SJSA1 (cell line): ENCODE measurements around the gene CDKN2A. TPM values are rescaled to one million over a fixed set of nuclear protein-coding genes. Genes with fewer than 3 reads are reported as not detected.

ENCODE experiments used
- DNase-seq, 2 experiments: peaks; one replicate each; pipeline ENCODE4 v3.0.0-alpha.2; 2015 to 2020; ENCODE audit warnings: low spot score in 2 of 2, low read depth in 1 of 2
- H3K27ac ChIP-seq: fragments of 250-450 bp; sonication (Bioruptor Pico); 2 replicates; pipeline ENCODE4 v1.5.1; 2020; ENCODE audit warnings: mild to moderate bottlenecking, moderate library complexity
- H3K27me3 ChIP-seq: fragments of 250-450 bp; sonication (Bioruptor Pico); replicated peaks from 2 replicates; pipeline ENCODE4 v1.5.1; 2020; ENCODE audit warnings: mild to moderate bottlenecking, moderate library complexity
- H3K36me3 ChIP-seq: fragments of 250-450 bp; sonication (Bioruptor Pico); 2 replicates; pipeline ENCODE4 v1.5.1; 2020; ENCODE audit warnings: mild to moderate bottlenecking
- H3K4me1 ChIP-seq: fragments of 250-450 bp; sonication (Bioruptor Pico); replicated peaks from 2 replicates; pipeline ENCODE4 v1.6.1; 2021; ENCODE audit warnings: mild to moderate bottlenecking
- H3K4me3 ChIP-seq: fragments of 250-450 bp; sonication (Bioruptor Pico); 2 replicates; pipeline ENCODE4 v1.5.1; 2020; ENCODE audit warnings: mild to moderate bottlenecking
- H3K9me3 ChIP-seq: fragments of 250-450 bp; sonication (Bioruptor Pico); replicated peaks from 2 replicates; pipeline ENCODE4 v1.5.1; 2020; ENCODE audit warnings: mild to moderate bottlenecking
- total RNA-seq: library from RNA; depleted of rRNA; stranded (reverse); fragments of >200 nt; shearing (Covaris generic); gene quantifications from 2 replicates; pipeline ENCODE4 v1.2.3, GENCODE V29; 2014

CDKN2A gene
- total RNA-seq, 1 experiment from 2014 or later, result 198 TPM

DNA sequence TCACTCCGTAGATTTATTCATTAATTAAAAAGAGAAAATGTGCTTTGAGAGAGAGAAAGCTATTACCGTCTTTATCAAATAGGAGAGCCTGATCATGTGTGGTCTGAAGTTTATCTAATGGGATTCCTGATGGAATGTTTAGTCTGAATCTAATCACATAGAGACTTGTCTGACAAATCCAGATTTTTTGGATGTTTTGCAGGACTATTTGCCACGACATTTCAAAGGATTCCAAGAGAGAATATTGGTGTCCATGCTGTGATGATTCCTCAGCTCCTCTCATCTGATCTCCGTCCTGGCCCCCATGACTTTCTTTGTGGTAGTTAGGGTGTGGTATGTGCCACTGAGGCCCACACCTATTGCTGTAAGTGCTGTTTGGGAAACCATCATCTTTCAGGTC lies 35.0 kb upstream of the CDKN2A start:
- H3K4me3 ChIP-seq, result no peak overlapping the region
- H3K27ac ChIP-seq, result peak overlapping the region; percentile 90
- DNase-seq, result peak; percentile 49 to 70
- peaks cover 37% of the 10 kb centered on the region for H3K4me1 ChIP-seq
- H3K27me3 ChIP-seq, result no peaks in the 10 kb centered on the region
- no peaks in the 10 kb centered on the region; the same call in 1 of the 2 replicates for H3K36me3 ChIP-seq
- no peaks in the 10 kb centered on the region for H3K9me3 ChIP-seq

GRCh38 chr9:22028394-22028793 lies 34.2 kb upstream of the CDKN2A start:
- Histone ChIP-seq H3K27me3 (no peaks in the 10 kb centered on the region), H3K4me1 (peaks cover 37% of the 10 kb centered on the region), H3K9me3 (no peaks in the 10 kb centered on the region), H3K4me3 (no peak overlapping the region), H3K36me3 (no peaks in the 10 kb centered on the region; the same call in 1 of the 2 replicates), H3K27ac (peak overlapping the region; percentile 90)
- no peak for DNase-seq

DNA sequence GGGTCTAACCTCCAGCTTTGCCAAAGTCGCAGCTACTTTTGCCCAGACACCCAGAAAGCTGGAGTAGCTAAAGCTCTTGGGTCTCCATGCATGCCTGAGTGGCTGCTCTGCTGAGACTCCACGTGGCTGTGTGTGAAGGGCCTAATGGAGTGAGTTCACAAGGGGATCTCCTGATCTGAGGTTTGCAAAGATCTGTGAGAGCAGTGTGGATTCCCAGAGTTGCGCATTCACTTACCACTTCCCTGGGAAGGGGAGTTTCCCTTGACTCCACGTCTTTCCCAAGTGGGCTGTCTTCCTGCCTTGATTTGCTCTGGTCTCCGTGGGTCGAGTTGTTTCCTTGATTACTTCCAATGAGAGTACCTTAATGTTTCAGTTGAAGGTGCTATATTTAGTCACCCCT lies 32.5 kb upstream of the CDKN2A start:
- Histone ChIP-seq H3K4me1 (peaks cover 33% of the 10 kb centered on the region), H3K36me3 (no peaks in the 10 kb centered on the region), H3K27me3 (no peaks in the 10 kb centered on the region), H3K9me3 (no peaks in the 10 kb centered on the region), H3K27ac (no peak overlapping the region), H3K4me3 (no peak overlapping the region)
- DNase-seq, result no peak

GRCh38 chr9:22022396-22022795 lies 28.2 kb upstream of the CDKN2A start:
- Histone ChIP-seq H3K9me3 (no peaks in the 10 kb centered on the region), H3K27ac (no peak overlapping the region), H3K27me3 (no peaks in the 10 kb centered on the region), H3K4me1 (no peaks in the 10 kb centered on the region), H3K36me3 (no peaks in the 10 kb centered on the region), H3K4me3 (no peak overlapping the region)
- no peak for DNase-seq

DNA sequence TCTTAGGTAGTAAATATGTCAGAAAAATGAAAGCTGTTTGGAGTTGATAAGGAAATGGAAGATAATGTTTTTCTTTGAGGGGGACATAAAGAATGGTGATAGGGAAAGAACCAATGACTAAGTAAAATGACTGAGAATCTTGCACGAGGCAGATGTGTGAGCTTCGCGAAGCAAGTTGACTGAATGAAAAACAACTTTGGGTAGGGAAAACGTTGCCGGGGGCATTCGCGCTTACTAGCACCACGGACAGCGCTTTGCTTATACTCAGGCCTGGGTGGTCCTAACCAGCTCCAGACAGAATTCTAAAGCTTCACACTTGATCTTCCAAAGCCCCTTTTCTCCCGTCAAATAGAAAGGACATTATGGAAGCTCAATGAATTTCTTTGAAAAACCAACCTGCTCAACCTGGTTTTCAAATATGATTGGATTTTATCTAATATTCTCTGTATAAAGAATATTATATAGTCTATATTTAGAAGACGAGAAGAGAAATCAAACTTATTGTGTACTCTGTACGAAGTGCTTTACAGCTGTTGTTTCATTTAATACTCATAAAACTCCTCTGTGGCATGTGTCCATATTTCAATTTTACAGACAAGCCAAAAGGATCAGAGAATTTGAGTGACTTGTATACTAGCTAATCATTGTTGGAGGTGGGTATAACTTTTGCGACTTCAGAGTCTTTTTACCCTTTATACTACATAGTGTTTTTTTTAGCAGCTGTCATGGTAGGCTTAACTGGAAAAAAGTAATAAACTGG lies 16.9 kb upstream of the CDKN2A start:
- peaks cover 10% of the 10 kb centered on the region for H3K36me3 ChIP-seq
- no peaks in the 10 kb centered on the region for H3K9me3 ChIP-seq
- DNase-seq, result no peak
- no peak overlapping the region for H3K4me3 ChIP-seq
- H3K4me1 ChIP-seq, result peaks cover 5% of the 10 kb centered on the region
- H3K27me3 ChIP-seq, result no peaks in the 10 kb centered on the region
- H3K27ac ChIP-seq, result no peak overlapping the region

GRCh38 chr9:22009506-22009867 lies 15.3 kb upstream of the CDKN2A start:
- Histone ChIP-seq H3K27me3 (no peaks in the 10 kb centered on the region), H3K9me3 (no peaks in the 10 kb centered on the region), H3K4me3 (peak overlapping the region; percentile 75; the same call in 1 of the 2 replicates), H3K4me1 (peaks cover 5% of the 10 kb centered on the region), H3K27ac (no peak overlapping the region), H3K36me3 (peaks cover 22% of the 10 kb centered on the region)
- DNase-seq, result no peak

GRCh38 chr9:22008717-22009505 lies 14.7 kb upstream of the CDKN2A start, which contains the start of gene CDKN2B:
Gene CDKN2B, minus strand, starts transcription at chr9:22009305. Its CDS starts 352 bp downstream, at chr9:22008953.
- peak; percentile 93 to 95 for DNase-seq
- Histone ChIP-seq H3K27me3 (no peaks in the 10 kb centered on the region), H3K4me1 (peaks cover 5% of the 10 kb centered on the region), H3K9me3 (no peaks in the 10 kb centered on the region), H3K27ac (peak within 1 kb of the TSS; percentile 84), H3K4me3 (peak within 1 kb of the TSS; percentile 75), H3K36me3 (peaks cover 22% of the 10 kb centered on the region)

DNA sequence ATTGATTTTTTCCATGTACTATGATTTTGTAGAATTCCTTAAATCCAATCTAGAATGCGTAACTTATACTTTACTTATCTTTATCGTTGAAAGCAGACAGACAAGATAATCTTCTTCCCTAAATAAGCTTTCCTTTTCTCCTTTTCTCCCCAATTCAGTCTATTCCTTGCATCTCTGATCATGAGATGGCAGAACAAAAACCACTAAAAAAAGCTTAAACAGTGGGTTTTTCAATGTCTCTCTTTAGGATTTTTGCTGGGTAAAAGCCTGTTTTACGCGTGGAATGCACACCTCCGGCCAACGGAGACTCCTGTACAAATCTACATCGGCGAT lies 14.2 kb upstream of the CDKN2A start:
- Histone ChIP-seq H3K36me3 (peaks cover 25% of the 10 kb centered on the region), H3K27me3 (no peaks in the 10 kb centered on the region), H3K4me1 (peaks cover 5% of the 10 kb centered on the region), H3K27ac (peak overlapping the region; percentile 84), H3K9me3 (no peaks in the 10 kb centered on the region), H3K4me3 (peak overlapping the region; percentile 75)
- DNase-seq, result no peak

- peaks cover 5% of the 10 kb centered on the region for H3K4me1 ChIP-seq
- no peaks in the 10 kb centered on the region for H3K9me3 ChIP-seq
- no peak overlapping the region for H3K4me3 ChIP-seq
- DNase-seq, result no peak
- H3K27ac ChIP-seq, result no peak overlapping the region
- no peaks in the 10 kb centered on the region for H3K27me3 ChIP-seq
- peaks cover 28% of the 10 kb centered on the region for H3K36me3 ChIP-seq
Measured at GRCh38 chr9:22005702-22006606, 11.8 kb upstream of the CDKN2A start.

- H3K4me1 ChIP-seq, result peaks cover 5% of the 10 kb centered on the region
- H3K9me3 ChIP-seq, result no peaks in the 10 kb centered on the region
- H3K4me3 ChIP-seq, result no peak overlapping the region
- no peaks in the 10 kb centered on the region for H3K27me3 ChIP-seq
- peaks cover 28% of the 10 kb centered on the region for H3K36me3 ChIP-seq
- no peak for DNase-seq
- no peak overlapping the region for H3K27ac ChIP-seq
Measured at GRCh38 chr9:22005021-22005701, 11.0 kb upstream of the CDKN2A start.

DNA sequence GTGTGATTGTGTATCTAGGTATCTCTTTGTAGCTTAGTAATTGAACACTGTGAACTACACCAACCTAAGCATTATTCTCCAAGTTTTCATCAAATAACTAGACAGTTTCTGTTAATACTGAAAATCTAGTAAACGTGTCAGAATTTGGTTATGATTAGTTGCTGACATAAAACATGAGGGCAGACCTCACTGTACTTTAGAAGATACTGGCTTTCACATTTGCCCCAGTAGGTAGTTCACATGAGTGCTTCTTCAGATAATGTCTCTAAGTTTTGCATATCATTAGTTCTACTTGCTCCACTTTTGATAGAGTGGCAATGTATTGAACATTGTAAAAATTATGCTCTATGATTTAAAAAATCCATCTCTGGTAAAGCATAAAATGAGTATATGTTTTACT lies 7.8 kb upstream of the CDKN2A start:
- no peaks in the 10 kb centered on the region for H3K9me3 ChIP-seq
- no peak overlapping the region for H3K4me3 ChIP-seq
- H3K27me3 ChIP-seq, result no peaks in the 10 kb centered on the region
- peaks cover 31% of the 10 kb centered on the region for H3K36me3 ChIP-seq
- no peak for DNase-seq
- H3K4me1 ChIP-seq, result peaks cover 15% of the 10 kb centered on the region
- H3K27ac ChIP-seq, result no peak overlapping the region

- DNase-seq, result no peak
- peaks cover 23% of the 10 kb centered on the region for H3K4me1 ChIP-seq
- H3K27ac ChIP-seq, result peak overlapping the region; percentile 38; the same call in 1 of the 2 replicates
- no peaks in the 10 kb centered on the region for H3K9me3 ChIP-seq
- no peak overlapping the region for H3K4me3 ChIP-seq
- H3K36me3 ChIP-seq, result peaks cover 29% of the 10 kb centered on the region
- no peaks in the 10 kb centered on the region for H3K27me3 ChIP-seq
Measured at GRCh38 chr9:21998026-21998425, 3.8 kb upstream of the CDKN2A start.

DNA sequence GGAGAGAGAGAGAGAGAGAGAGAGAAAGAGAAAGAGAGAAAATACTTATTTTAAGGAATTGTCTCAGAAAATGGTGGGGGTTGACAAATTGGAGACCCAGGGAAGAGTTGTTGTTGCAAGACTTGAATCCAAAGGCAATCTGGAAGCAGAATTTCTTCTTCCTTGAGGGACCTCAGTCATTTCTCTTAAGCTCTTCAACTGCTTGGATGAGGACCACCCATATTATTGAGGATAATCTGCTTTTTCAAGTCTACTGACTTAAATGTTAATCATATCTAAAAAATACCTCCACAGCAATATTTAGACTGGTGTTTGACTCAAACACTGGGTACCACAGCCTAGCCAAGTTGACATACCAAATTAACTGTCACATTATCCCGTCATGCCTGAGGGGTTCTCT lies 3.3 kb upstream of the CDKN2A start:
- Histone ChIP-seq H3K36me3 (peaks cover 29% of the 10 kb centered on the region), H3K4me1 (peaks cover 23% of the 10 kb centered on the region), H3K27ac (no peak overlapping the region), H3K27me3 (no peaks in the 10 kb centered on the region), H3K9me3 (no peaks in the 10 kb centered on the region), H3K4me3 (no peak overlapping the region)
- DNase-seq, result no peak
